ENCODE results near the gene CACNA1A.

The CACNA1A gene

GRCh38 chr19:13301627-13302334 lies 204.5 kb downstream of the CACNA1A start:
- no peak for DNase-seq

- no peak for DNase-seq
Measured at GRCh38 chr19:13300421-13301030, 205.8 kb downstream of the CACNA1A start.

- DNase-seq = no peak
Measured at GRCh38 chr19:13299838-13300237, 206.4 kb downstream of the CACNA1A start.

- no peak for DNase-seq
Measured at GRCh38 chr19:13298565-13299481, 207.5 kb downstream of the CACNA1A start.

GRCh38 chr19:13297023-13297422 lies 209.3 kb downstream of the CACNA1A start:
- DNase-seq = no peak

- DNase-seq = no peak
Measured at GRCh38 chr19:13294812-13295567, 211.3 kb downstream of the CACNA1A start.

- no peak for DNase-seq
Measured at GRCh38 chr19:13291913-13292312, 214.4 kb downstream of the CACNA1A start.

GRCh38 chr19:13290741-13291140 lies 215.5 kb downstream of the CACNA1A start:
- no peak for DNase-seq

GRCh38 chr19:13289295-13289694 lies 217.0 kb downstream of the CACNA1A start:
- no peak for DNase-seq

GRCh38 chr19:13286195-13286985 lies 219.9 kb downstream of the CACNA1A start:
- no peak for DNase-seq

- DNase-seq = no peak
Measured at GRCh38 chr19:13284929-13285928, 221.1 kb downstream of the CACNA1A start.

GRCh38 chr19:13283871-13284270 lies 222.4 kb downstream of the CACNA1A start:
- DNase-seq = no peak

GRCh38 chr19:13282486-13283065 lies 223.7 kb downstream of the CACNA1A start:
- no peak for DNase-seq

- no peak for DNase-seq
Measured at GRCh38 chr19:13281567-13282291, 224.6 kb downstream of the CACNA1A start.

- DNase-seq = peak; percentile 1
Measured at GRCh38 chr19:13277104-13277809, 229.0 kb downstream of the CACNA1A start.

- DNase-seq = no peak
Measured at GRCh38 chr19:13275016-13275722, 231.1 kb downstream of the CACNA1A start.

- no peak for DNase-seq
Measured at GRCh38 chr19:13270514-13271105, 235.7 kb downstream of the CACNA1A start.

GRCh38 chr19:13269348-13269747 lies 236.9 kb downstream of the CACNA1A start:
- DNase-seq = no peak
